Mesothelial cell of epicardium (in vitro differentiated cells): Measurements from ENCODE around the gene CTBP2. TPM values are rescaled to one million over a fixed set of nuclear protein-coding genes. Genes with fewer than 3 reads are reported as not detected.

Source experiments
- DNase-seq, 2 experiments: peaks; one replicate each; pipeline ENCODE4 v3.0.0; 2021; ENCODE audit warnings: low spot score in 2 of 2; ENCODE audit not compliant: unreplicated experiment in 2 of 2
- H3K27ac Mint-ChIP-seq: 2 replicates; pipeline ENCODE4 v1.8.0; 2021; ENCODE audit warnings: mixed read lengths
- H3K27me3 Mint-ChIP-seq: 2 replicates; pipeline ENCODE4 v1.8.0; 2021; ENCODE audit warnings: low read depth, mixed read lengths
- H3K36me3 Mint-ChIP-seq: 2 replicates; pipeline ENCODE4 v1.8.0; 2021; ENCODE audit warnings: mixed read lengths
- H3K4me1 Mint-ChIP-seq: 2 replicates; pipeline ENCODE4 v1.8.0; 2021; ENCODE audit warnings: mixed read lengths
- H3K4me3 Mint-ChIP-seq: 2 replicates; pipeline ENCODE4 v1.8.0; 2021; ENCODE audit warnings: mild to moderate bottlenecking, moderate library complexity, mixed read lengths
- H3K9me3 Mint-ChIP-seq: 2 replicates; pipeline ENCODE4 v1.8.0; 2021; ENCODE audit warnings: mixed read lengths
- total RNA-seq: library from RNA; stranded (reverse); gene quantifications from 3 replicates; pipeline ENCODE4 v1.2.1, GENCODE V29; 2021
- TF ChIP-seq, protein P1 (sequence below): fragments of 200-600 bp; sonication (generic); IDR thresholded peaks from one replicate; pipeline ENCODE4 v1.5.0; 2021; ENCODE audit warnings: antibody characterized with exemption; ENCODE audit not compliant: unreplicated experiment

Gene CTBP2
- total RNA-seq, 1 donor from 2014 or later = 122 TPM

GRCh38 chr10:125177641-125178640 lies 17.6 kb upstream of the CTBP2 start:
- H3K27me3 Mint-ChIP-seq = peaks cover 8% of the 10 kb centered on the region
- H3K9me3 Mint-ChIP-seq = peaks cover 18% of the 10 kb centered on the region
- no peak overlapping the region for H3K4me3 Mint-ChIP-seq
- peaks cover 4% of the 10 kb centered on the region for H3K4me1 Mint-ChIP-seq
- H3K36me3 Mint-ChIP-seq = no peaks in the 10 kb centered on the region
- no peak overlapping the region for H3K27ac Mint-ChIP-seq
- TF ChIP-seq, protein P1, sequence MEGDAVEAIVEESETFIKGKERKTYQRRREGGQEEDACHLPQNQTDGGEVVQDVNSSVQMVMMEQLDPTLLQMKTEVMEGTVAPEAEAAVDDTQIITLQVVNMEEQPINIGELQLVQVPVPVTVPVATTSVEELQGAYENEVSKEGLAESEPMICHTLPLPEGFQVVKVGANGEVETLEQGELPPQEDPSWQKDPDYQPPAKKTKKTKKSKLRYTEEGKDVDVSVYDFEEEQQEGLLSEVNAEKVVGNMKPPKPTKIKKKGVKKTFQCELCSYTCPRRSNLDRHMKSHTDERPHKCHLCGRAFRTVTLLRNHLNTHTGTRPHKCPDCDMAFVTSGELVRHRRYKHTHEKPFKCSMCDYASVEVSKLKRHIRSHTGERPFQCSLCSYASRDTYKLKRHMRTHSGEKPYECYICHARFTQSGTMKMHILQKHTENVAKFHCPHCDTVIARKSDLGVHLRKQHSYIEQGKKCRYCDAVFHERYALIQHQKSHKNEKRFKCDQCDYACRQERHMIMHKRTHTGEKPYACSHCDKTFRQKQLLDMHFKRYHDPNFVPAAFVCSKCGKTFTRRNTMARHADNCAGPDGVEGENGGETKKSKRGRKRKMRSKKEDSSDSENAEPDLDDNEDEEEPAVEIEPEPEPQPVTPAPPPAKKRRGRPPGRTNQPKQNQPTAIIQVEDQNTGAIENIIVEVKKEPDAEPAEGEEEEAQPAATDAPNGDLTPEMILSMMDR = no peak
- no peak for DNase-seq

DNA sequence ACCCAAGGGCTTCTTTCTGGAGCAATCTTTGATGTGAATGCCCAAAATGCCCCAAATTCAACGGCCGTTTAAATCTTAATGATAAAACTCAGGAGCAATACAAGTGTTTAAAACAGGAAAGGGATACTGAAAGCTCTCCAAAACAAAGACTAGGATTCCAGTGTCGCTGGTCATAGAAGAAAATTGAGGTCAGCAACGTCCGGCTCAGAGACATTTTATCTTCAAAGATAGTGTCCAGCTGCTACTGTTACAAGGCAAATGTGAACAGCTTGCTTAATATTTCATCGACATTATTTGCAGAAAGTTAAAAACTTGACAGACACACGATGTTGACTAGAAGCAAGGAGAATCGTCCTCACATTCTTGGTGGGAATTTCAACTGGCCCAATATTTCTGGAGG lies 15.4 kb upstream of the CTBP2 start:
- peaks cover 9% of the 10 kb centered on the region for H3K9me3 Mint-ChIP-seq
- TF ChIP-seq, protein P1 = no peak
- H3K4me1 Mint-ChIP-seq = peaks cover 4% of the 10 kb centered on the region
- no peak overlapping the region for H3K27ac Mint-ChIP-seq
- no peaks in the 10 kb centered on the region for H3K27me3 Mint-ChIP-seq
- no peak overlapping the region for H3K4me3 Mint-ChIP-seq
- H3K36me3 Mint-ChIP-seq = no peaks in the 10 kb centered on the region
- no peak for DNase-seq

DNA sequence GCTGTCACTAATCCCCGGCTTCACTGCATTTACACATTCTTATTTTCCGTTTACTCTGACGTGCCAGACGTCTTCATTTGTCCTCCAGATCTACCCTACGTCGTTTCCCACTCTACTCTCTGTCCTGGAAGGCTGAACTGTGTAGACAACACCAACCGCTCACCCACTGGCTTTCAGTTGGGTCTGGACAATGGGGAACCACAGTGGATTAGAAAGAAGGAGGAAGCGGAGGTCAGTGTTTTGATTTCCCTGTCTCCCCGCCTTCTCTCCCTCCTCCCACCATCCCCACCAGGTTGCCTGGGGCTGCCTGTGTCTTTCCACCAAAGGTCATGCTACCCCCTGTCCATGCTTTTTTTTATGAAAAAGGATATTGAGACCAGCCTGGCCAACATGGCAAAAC lies 14.0 kb upstream of the CTBP2 start:
- no peak for DNase-seq
- Mint-ChIP-seq H3K36me3 (no peaks in the 10 kb centered on the region), H3K4me3 (no peak overlapping the region), H3K4me1 (peaks cover 9% of the 10 kb centered on the region), H3K9me3 (peaks cover 5% of the 10 kb centered on the region), H3K27me3 (peaks cover 3% of the 10 kb centered on the region), H3K27ac (no peak overlapping the region)
- TF ChIP-seq, protein P1 = no peak

DNA sequence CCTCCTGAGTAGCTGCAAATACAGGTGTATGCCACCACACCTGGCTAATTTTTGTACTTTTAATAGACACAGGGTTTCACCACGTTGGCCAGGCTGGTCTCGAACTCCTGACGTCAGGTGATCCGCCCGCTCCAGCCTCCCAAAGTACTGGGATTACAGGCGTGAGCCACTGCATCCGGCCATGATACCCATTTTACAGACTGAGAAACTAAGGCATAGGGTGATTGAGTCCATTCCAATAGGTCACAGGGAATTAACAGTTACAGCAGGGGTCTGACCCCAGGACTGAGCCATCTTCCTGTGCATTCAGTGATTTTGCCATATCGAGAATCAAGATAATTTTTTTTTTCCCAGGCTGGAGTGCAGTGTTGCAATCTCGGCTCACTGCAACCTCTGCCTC lies 12.3 kb upstream of the CTBP2 start:
- no peak for DNase-seq
- peaks cover 3% of the 10 kb centered on the region for H3K27me3 Mint-ChIP-seq
- no peak overlapping the region for H3K27ac Mint-ChIP-seq
- H3K9me3 Mint-ChIP-seq = peaks cover 5% of the 10 kb centered on the region
- no peak overlapping the region for H3K4me3 Mint-ChIP-seq
- no peaks in the 10 kb centered on the region for H3K36me3 Mint-ChIP-seq
- H3K4me1 Mint-ChIP-seq = peaks cover 11% of the 10 kb centered on the region
- TF ChIP-seq, protein P1 = no peak

DNA sequence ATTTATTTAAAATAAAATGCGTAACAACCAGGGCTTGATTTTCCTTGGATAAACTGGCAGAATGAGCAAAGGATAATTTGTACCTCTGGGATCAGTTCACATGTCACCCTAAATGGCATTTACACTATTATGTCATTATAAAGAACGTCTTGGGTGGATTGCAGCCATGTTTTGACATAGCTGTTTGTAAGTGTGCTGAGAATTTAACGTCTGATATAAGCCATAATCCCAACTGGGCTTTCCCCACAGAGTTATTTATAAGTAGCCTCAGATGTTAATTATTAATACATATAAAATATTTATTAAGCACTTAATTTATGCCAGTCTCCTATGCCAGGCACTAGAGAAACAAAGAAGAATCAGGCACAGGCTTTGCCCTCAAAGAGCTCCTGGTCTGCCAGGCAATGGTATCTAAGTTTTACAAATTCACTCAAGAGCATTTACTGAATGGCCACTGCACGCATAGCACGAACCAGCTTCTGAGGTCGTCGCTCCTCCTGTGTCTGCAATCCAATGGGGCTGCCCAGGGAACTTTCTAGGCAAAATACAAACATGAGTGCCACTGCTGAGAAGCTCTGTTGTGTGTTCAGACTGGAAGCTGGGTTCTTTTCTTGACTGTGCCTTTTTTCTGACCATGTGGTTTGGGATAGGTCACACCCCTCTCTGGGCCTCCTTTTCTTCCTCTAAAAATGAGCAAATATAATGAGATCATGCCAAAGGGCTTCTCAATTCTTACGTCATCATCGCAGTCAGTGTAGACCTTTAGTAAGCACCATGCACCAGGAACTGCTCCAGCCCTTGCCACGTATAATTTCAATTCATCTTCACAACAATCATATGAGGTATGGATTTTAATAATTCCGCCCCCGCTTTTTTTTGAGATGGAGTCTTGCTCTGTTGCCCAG lies 11.3 kb upstream of the CTBP2 start:
- no peaks in the 10 kb centered on the region for H3K36me3 Mint-ChIP-seq
- H3K9me3 Mint-ChIP-seq = peaks cover 3% of the 10 kb centered on the region
- TF ChIP-seq, protein P1 = no peak
- H3K4me3 Mint-ChIP-seq = no peak overlapping the region
- peaks cover 3% of the 10 kb centered on the region for H3K27me3 Mint-ChIP-seq
- no peak overlapping the region for H3K27ac Mint-ChIP-seq
- DNase-seq = no peak
- H3K4me1 Mint-ChIP-seq = peaks cover 11% of the 10 kb centered on the region
